GM18508 (cell line): ENCODE data around the gene KIZ.
"Not testable (repeated sequence)": the region's sequence is repeated elsewhere in the genome, so short reads cannot be mapped to it uniquely, and the experiment has no call there.

Experiments
- ATAC-seq: cut with Tn5 transposase; IDR thresholded peaks from one replicate; pipeline ENCODE4 v1.9.1; 2021; ENCODE audit warnings: moderate number of reproducible peaks; ENCODE audit not compliant: insufficient read depth, unreplicated experiment

The KIZ gene

GRCh38 chr20:21244808-21245207 is 118.9 kb downstream of the KIZ start:
- no peak for ATAC-seq

- no peak for ATAC-seq
Measured at GRCh38 chr20:21246161-21246560, 120.3 kb downstream of the KIZ start.

- ATAC-seq, result not testable (repeated sequence)
Measured at GRCh38 chr20:21247603-21248095, 121.8 kb downstream of the KIZ start.

- no peak for ATAC-seq
Measured at GRCh38 chr20:21251278-21251677, 125.4 kb downstream of the KIZ start.

GRCh38 chr20:21257192-21257591 is 131.3 kb downstream of the KIZ start:
- no peak for ATAC-seq

- no peak for ATAC-seq
Measured at GRCh38 chr20:21258411-21258810, 132.5 kb downstream of the KIZ start.

GRCh38 chr20:21259346-21259745 is 133.5 kb downstream of the KIZ start:
- ATAC-seq, result no peak

GRCh38 chr20:21262812-21263211 is 136.9 kb downstream of the KIZ start:
- ATAC-seq, result no peak

GRCh38 chr20:21265261-21266190 is 139.6 kb downstream of the KIZ start:
- no peak for ATAC-seq

GRCh38 chr20:21266191-21266536 is 140.3 kb downstream of the KIZ start:
- ATAC-seq, result no peak

- ATAC-seq, result no peak
Measured at GRCh38 chr20:21269772-21270171, 143.9 kb downstream of the KIZ start.

- no peak for ATAC-seq
Measured at GRCh38 chr20:21270806-21271205, 144.9 kb downstream of the KIZ start.

- ATAC-seq, result no peak
Measured at GRCh38 chr20:21272279-21272678, 146.4 kb downstream of the KIZ start.

GRCh38 chr20:21272679-21273078 is 146.8 kb downstream of the KIZ start:
- ATAC-seq, result no peak

GRCh38 chr20:21273755-21274386 is 148.0 kb downstream of the KIZ start:
- no peak for ATAC-seq

- no peak for ATAC-seq
Measured at GRCh38 chr20:21278829-21279228, 152.9 kb downstream of the KIZ start.

- no peak for ATAC-seq
Measured at GRCh38 chr20:21279706-21280521, 154.0 kb downstream of the KIZ start.

- no peak for ATAC-seq
Measured at GRCh38 chr20:21280522-21281016, 154.7 kb downstream of the KIZ start.

GRCh38 chr20:21286775-21287174 is 160.9 kb downstream of the KIZ start:
- ATAC-seq, result no peak

GRCh38 chr20:21288587-21289370 is 162.9 kb downstream of the KIZ start:
- ATAC-seq, result no peak
